Neuronal stem cell (in vitro differentiated cells): ENCODE measurements around the gene FIBIN. TPM values are rescaled to one million over a fixed set of nuclear protein-coding genes. Genes with fewer than 3 reads are reported as not detected.

Experiments
- DNase-seq: peaks from one replicate; pipeline ENCODE4 v3.0.0-alpha.2; 2013; ENCODE audit warnings: low spot score
- H2AFZ ChIP-seq: one replicate; pipeline ENCODE4 v1.6.1; 2013; ENCODE audit warnings: mild to moderate bottlenecking, low read length, inconsistent platforms
- H2AK5ac ChIP-seq: 2 replicates; pipeline ENCODE4 v1.6.1; 2013; ENCODE audit warnings: low read depth, mild to moderate bottlenecking, inconsistent platforms, low read length, moderate library complexity, mixed read lengths
- H2BK120ac ChIP-seq: 2 replicates; pipeline ENCODE4 v1.6.1; 2013; ENCODE audit warnings: low read depth, mild to moderate bottlenecking, inconsistent platforms, low read length, moderate library complexity, mixed read lengths
- H2BK12ac ChIP-seq: one replicate; pipeline ENCODE4 v1.6.1; 2013; ENCODE audit warnings: low read length, inconsistent platforms
- H2BK15ac ChIP-seq: 2 replicates; pipeline ENCODE4 v1.6.1; 2013; ENCODE audit warnings: mild to moderate bottlenecking, low read length, inconsistent platforms, mixed read lengths
- H2BK5ac ChIP-seq: one replicate; pipeline ENCODE4 v1.6.1; 2013; ENCODE audit warnings: inconsistent platforms, mild to moderate bottlenecking, low read length, moderate library complexity
- H3K14ac ChIP-seq: one replicate; pipeline ENCODE4 v1.6.1; 2013; ENCODE audit warnings: low read length, inconsistent platforms
- H3K18ac ChIP-seq: 2 replicates; pipeline ENCODE4 v1.6.1; 2013; ENCODE audit warnings: low read length, inconsistent platforms
- H3K23ac ChIP-seq: 2 replicates; pipeline ENCODE4 v1.6.1; 2013; ENCODE audit warnings: low read depth, mild to moderate bottlenecking, mixed read lengths, low read length, inconsistent platforms; ENCODE audit not compliant: poor library complexity
- H3K27ac ChIP-seq: replicated peaks from 3 replicates; pipeline ENCODE4 v1.5.1; 2013; ENCODE audit warnings: low read length, inconsistent platforms
- H3K27me3 ChIP-seq, 3 experiments: 2 replicates each; pipeline ENCODE4 v1.6.1; 2013; ENCODE audit warnings: low read length in 3 of 3, mild to moderate bottlenecking in 2 of 3, inconsistent platforms in 1 of 3, low read depth in 1 of 3, mixed read lengths in 1 of 3, moderate library complexity in 1 of 3; ENCODE audit not compliant: control insufficient read depth in 3 of 3, insufficient read depth in 3 of 3
- H3K36me3 ChIP-seq, 2 donors: replicated peaks in 1 of 2; 2 replicates each; pipeline ENCODE4 v1.6.1; 2013; ENCODE audit warnings: low read length in 2 of 2; ENCODE audit not compliant: control insufficient read depth in 2 of 2, insufficient read depth in 2 of 2
- H3K4ac ChIP-seq: 2 replicates; pipeline ENCODE4 v1.6.1; 2013; ENCODE audit warnings: inconsistent platforms, mild to moderate bottlenecking, low read length, moderate library complexity
- H3K4me1 ChIP-seq, 2 donors: 1 replicate in 1 of 2; 2 replicates in 1 of 2; pipeline ENCODE4 v1.6.1; 2013; ENCODE audit warnings: low read length in 2 of 2, low read depth in 1 of 2; ENCODE audit not compliant: control insufficient read depth in 2 of 2, insufficient read depth in 1 of 2
- H3K4me2 ChIP-seq: one replicate; pipeline ENCODE4 v1.6.1; 2013; ENCODE audit warnings: mild to moderate bottlenecking, low read length, inconsistent platforms; ENCODE audit not compliant: insufficient read depth, poor library complexity, severe bottlenecking
- H3K4me3 ChIP-seq, 2 donors: 2 replicates each; pipeline ENCODE4 v1.5.1; 2013; ENCODE audit warnings: low read length in 2 of 2, mild to moderate bottlenecking in 2 of 2, inconsistent platforms in 1 of 2, moderate library complexity in 1 of 2
- H3K79me1 ChIP-seq: one replicate; pipeline ENCODE4 v1.6.1; 2013; ENCODE audit warnings: low read depth, mild to moderate bottlenecking, inconsistent platforms, low read length, moderate library complexity
- H3K9ac ChIP-seq: one replicate; pipeline ENCODE4 v1.6.1; 2013; ENCODE audit warnings: mild to moderate bottlenecking, low read depth, low read length, inconsistent platforms; ENCODE audit not compliant: poor library complexity
- H3K9me3 ChIP-seq, 2 donors: replicated peaks in 1 of 2; 2 replicates each; pipeline versions ENCODE3 to v1.6.1; 2013; ENCODE audit warnings: low read length in 2 of 2, mild to moderate bottlenecking in 2 of 2, inconsistent platforms in 1 of 2, low read depth in 1 of 2, mixed read lengths in 1 of 2, moderate library complexity in 1 of 2; ENCODE audit not compliant: control insufficient read depth in 2 of 2, insufficient read depth in 1 of 2
- H4K8ac ChIP-seq: one replicate; pipeline ENCODE4 v1.6.1; 2013; ENCODE audit warnings: low read depth, mild to moderate bottlenecking, inconsistent platforms, low read length, moderate library complexity
- H4K91ac ChIP-seq: one replicate; pipeline ENCODE4 v1.6.1; 2013; ENCODE audit warnings: low read length, low read depth, mild to moderate bottlenecking, inconsistent platforms; ENCODE audit not compliant: poor library complexity
- WGBS, 2 donors: extraction: QIAGEN DNeasy Blood & Tissue Kit; methylation state at CpG; one replicate each; pipeline ENCODE4 v1.1.7; 2013; ENCODE audit warnings: missing lambda C conversion rate in 2 of 2, mixed read lengths in 1 of 2; ENCODE audit not compliant: insufficient read length in 2 of 2, insufficient replicate concordance in 1 of 2; ENCODE audit errors: extremely low coverage in 2 of 2; 5-methylcytosine and 5-hydroxymethylcytosine counted together
- polyA plus RNA-seq, 2 experiments: library from polyadenylated mRNA; stranded (reverse); fragments of 200-250 nt; gene quantifications; one replicate each; pipeline ENCODE4 v1.2.3, GENCODE V29; 2013

FIBIN gene
- 0.15 TPM for polyA plus RNA-seq (2013, experiment 1 of 2)
- 0.19 TPM for polyA plus RNA-seq (2013, experiment 2 of 2)

GRCh38 chr11:26993965-26994457, at the start of gene FIBIN:
TSS of gene FIBIN (plus strand) at chr11:26994112. CDS start at chr11:26994527, 415 bp downstream.
- no peaks in the 10 kb centered on the region for H3K79me1 ChIP-seq
- no peak within 1 kb of the TSS for H3K14ac ChIP-seq
- no peak within 1 kb of the TSS for H4K8ac ChIP-seq
- H3K9ac ChIP-seq, result no peak within 1 kb of the TSS
- no peak within 1 kb of the TSS for H3K4ac ChIP-seq
- no peaks in the 10 kb centered on the region for H3K36me3 ChIP-seq
- H2BK120ac ChIP-seq, result peak within 1 kb of the TSS; percentile 55
- peaks cover 0 to 5% (median 0%) of the 10 kb centered on the region in 3 experiments for H3K27me3 ChIP-seq
- peak within 1 kb of the TSS; percentile 88 for H2BK15ac ChIP-seq
- no peak within 1 kb of the TSS for H2BK5ac ChIP-seq
- peak within 1 kb of the TSS; percentile 81 for H2AK5ac ChIP-seq
- WGBS, 2 donors, result no CpG with 5 or more reads among the region's 22 CpGs
- peak within 1 kb of the TSS in 1 of 2 donors; percentile 73 for H3K4me3 ChIP-seq
- peaks cover 0 to 6% of the 10 kb centered on the region in 2 donors for H3K4me1 ChIP-seq
- no peak within 1 kb of the TSS for H2BK12ac ChIP-seq
- H3K23ac ChIP-seq, result no peak within 1 kb of the TSS
- H3K27ac ChIP-seq, result no peak within 1 kb of the TSS
- peak within 1 kb of the TSS; percentile 37 for H3K4me2 ChIP-seq
- H4K91ac ChIP-seq, result peak within 1 kb of the TSS; percentile 56
- peak within 1 kb of the TSS; percentile 89 for H3K18ac ChIP-seq
- no peaks in the 10 kb centered on the region for H3K9me3 ChIP-seq
- peak within 1 kb of the TSS; percentile 64 for H2AFZ ChIP-seq
- no peak for DNase-seq

- H3K27ac ChIP-seq, result no peak overlapping the region
Observed at GRCh38 chr11:26944866-26945664, 48.8 kb upstream of the FIBIN start.

GRCh38 chr11:26946257-26946716, 47.6 kb upstream of the FIBIN start:
- H3K4ac ChIP-seq, result no peak overlapping the region
- H2BK5ac ChIP-seq, result no peak overlapping the region
- H2BK12ac ChIP-seq, result no peak overlapping the region
- H2BK15ac ChIP-seq, result no peak overlapping the region
- H2AFZ ChIP-seq, result no peak overlapping the region
- H3K9ac ChIP-seq, result no peak overlapping the region
- no peaks in the 10 kb centered on the region for H3K27me3 ChIP-seq
- no peak overlapping the region for H3K4me3 ChIP-seq
- peaks cover 0 to 2% of the 10 kb centered on the region in 2 donors for H3K4me1 ChIP-seq
- no peak overlapping the region for H4K91ac ChIP-seq
- H3K14ac ChIP-seq, result no peak overlapping the region
- H3K4me2 ChIP-seq, result no peak overlapping the region
- H3K23ac ChIP-seq, result no peak overlapping the region
- no CpG with 5 or more reads among the region's 2 CpGs for WGBS, 2 donors
- H2AK5ac ChIP-seq, result no peak overlapping the region
- no peaks in the 10 kb centered on the region for H3K36me3 ChIP-seq
- H4K8ac ChIP-seq, result no peak overlapping the region
- no peak for DNase-seq
- no peaks in the 10 kb centered on the region for H3K79me1 ChIP-seq
- no peak overlapping the region for H3K27ac ChIP-seq
- no peaks in the 10 kb centered on the region for H3K9me3 ChIP-seq
- no peak overlapping the region for H3K18ac ChIP-seq
- no peak overlapping the region for H2BK120ac ChIP-seq

More at GRCh38 chr11:26944866-26945664, 48.8 kb upstream of the FIBIN start:
- Histone ChIP-seq H3K14ac (no peak overlapping the region), H2BK5ac (no peak overlapping the region), H3K79me1 (no peaks in the 10 kb centered on the region), H2BK15ac (no peak overlapping the region), H3K4me1 (peaks cover 0 to 1% of the 10 kb centered on the region in 2 donors), H4K91ac (no peak overlapping the region), H2AFZ (no peak overlapping the region), H2AK5ac (no peak overlapping the region), H3K18ac (no peak overlapping the region), H2BK12ac (no peak overlapping the region), H3K9ac (no peak overlapping the region), H3K9me3 (no peaks in the 10 kb centered on the region), H3K36me3 (no peaks in the 10 kb centered on the region), H3K4me3 (no peak overlapping the region), H3K4ac (no peak overlapping the region), H4K8ac (no peak overlapping the region), H3K4me2 (no peak overlapping the region), H3K23ac (no peak overlapping the region), H3K27me3 (no peaks in the 10 kb centered on the region), H2BK120ac (no peak overlapping the region)
- WGBS, 2 donors, result no CpG with 5 or more reads among the region's 3 CpGs
- DNase-seq, result no peak

GRCh38 chr11:26947379-26947844, 46.5 kb upstream of the FIBIN start:
- no peak for DNase-seq
- H3K27me3 ChIP-seq, result no peaks in the 10 kb centered on the region
- no peak overlapping the region for H2AFZ ChIP-seq
- no CpG with 5 or more reads among the region's 2 CpGs for WGBS, 2 donors
- no peak overlapping the region for H4K91ac ChIP-seq
- H3K9ac ChIP-seq, result no peak overlapping the region
- no peak overlapping the region for H4K8ac ChIP-seq
- no peak overlapping the region for H3K4me3 ChIP-seq
- no peak overlapping the region for H2BK12ac ChIP-seq
- H3K4ac ChIP-seq, result no peak overlapping the region
- no peak overlapping the region for H2BK15ac ChIP-seq
- no peak overlapping the region for H3K14ac ChIP-seq
- H3K9me3 ChIP-seq, result no peaks in the 10 kb centered on the region
- no peak overlapping the region for H2BK120ac ChIP-seq
- H3K4me2 ChIP-seq, result no peak overlapping the region
- no peak overlapping the region for H3K27ac ChIP-seq
- H3K23ac ChIP-seq, result no peak overlapping the region
- no peaks in the 10 kb centered on the region for H3K36me3 ChIP-seq
- H3K79me1 ChIP-seq, result no peaks in the 10 kb centered on the region
- no peak overlapping the region for H2AK5ac ChIP-seq
- peaks cover 0 to 3% of the 10 kb centered on the region in 2 donors for H3K4me1 ChIP-seq
- H2BK5ac ChIP-seq, result no peak overlapping the region
- no peak overlapping the region for H3K18ac ChIP-seq
